Omental fat pad (tissue), 4 donors: Measurements from ENCODE around the gene HBM. TPM values are rescaled to one million over a fixed set of nuclear protein-coding genes. Genes with fewer than 3 reads are reported as not detected.
"Not testable (repeated sequence)": the region's sequence is repeated elsewhere in the genome, so short reads cannot be mapped to it uniquely, and the experiment has no call there.

Experiments used
- ATAC-seq: fragments of 150-250 bp; one replicate; pipeline ENCODE4 v1.9.1; 2016; ENCODE audit warnings: mild to moderate bottlenecking, moderate library complexity; ENCODE audit not compliant: low FRiP score
- DNase-seq: peaks from one replicate; pipeline ENCODE4 v3.0.0-alpha.2; 2019; ENCODE audit warnings: low spot score
- CTCF ChIP-seq, 3 donors: fragments of 450-650 bp; IDR thresholded peaks; one replicate each; pipeline ENCODE4 v1.5.1; 2016 to 2017; ENCODE audit warnings: antibody characterized with exemption in 3 of 3, mild to moderate bottlenecking in 3 of 3, moderate library complexity in 2 of 3
- total RNA-seq, 4 donors: library from RNA; depleted of rRNA; stranded (reverse); fragments of >200 nt; gene quantifications; one replicate each; pipeline ENCODE4 v1.1.0, GENCODE V29; 2016

The HBM gene
- total RNA-seq, 4 donors from 2014 or later: not detected

- ATAC-seq: no peak
- no peak for TF ChIP-seq CTCF (IDR thresholded peaks at IDR 0.05)
- no peak for DNase-seq
Measured at GRCh38 chr16:146646-147045, 19.1 kb upstream of the HBM start.

GRCh38 chr16:149024-149660 lies 16.6 kb upstream of the HBM start:
- TF ChIP-seq CTCF (IDR thresholded peaks at IDR 0.05): no peak
- ATAC-seq (no peak), DNase-seq (no peak)

- no peak for TF ChIP-seq CTCF (IDR thresholded peaks at IDR 0.05)
- no peak for DNase-seq
- no peak for ATAC-seq
Measured at GRCh38 chr16:152141-153128, 13.3 kb upstream of the HBM start, which contains the start of gene HBZ. TSS of gene HBZ (plus strand) at chr16:152644. CDS start at chr16:152910, 266 bp downstream.

- not testable (repeated sequence) for ATAC-seq, DNase-seq
Measured at GRCh38 chr16:153129-153521, 12.7 kb upstream of the HBM start.

GRCh38 chr16:153550-154216 lies 12.1 kb upstream of the HBM start:
- not testable (repeated sequence) for ATAC-seq

GRCh38 chr16:154217-155030 lies 11.4 kb upstream of the HBM start:
- TF ChIP-seq CTCF (IDR thresholded peaks at IDR 0.05): no peak
- peak; percentile 78 for ATAC-seq
- DNase-seq: no peak

More at GRCh38 chr16:153550-154216, 12.1 kb upstream of the HBM start:
- DNase-seq: not testable (repeated sequence)

- no peak for DNase-seq
- ATAC-seq: no peak
- no peak for TF ChIP-seq CTCF (IDR thresholded peaks at IDR 0.05)
Measured at GRCh38 chr16:155031-155398, 10.8 kb upstream of the HBM start.
